Esophagus muscularis mucosa (tissue), 3 donors: Measurements from ENCODE around the gene IL32.

Experiments used
- EP300 ChIP-seq: sonication (generic); formaldehyde crosslinking; IDR thresholded peaks from one replicate; pipeline ENCODE4 v1.6.1; 2017; ENCODE audit warnings: antibody characterized with exemption
- TF ChIP-seq, protein P1 (sequence below), 3 experiments: fragments of 200-600 bp in 2 of 3; fragments of 450-650 bp in 1 of 3; sonication (generic) in 2 of 3; IDR thresholded peaks; one replicate each; pipeline ENCODE4 v1.5.1; 2017 to 2019; ENCODE audit warnings: antibody characterized with exemption in 3 of 3, mild to moderate bottlenecking in 2 of 3, moderate library complexity in 1 of 3

DNA sequence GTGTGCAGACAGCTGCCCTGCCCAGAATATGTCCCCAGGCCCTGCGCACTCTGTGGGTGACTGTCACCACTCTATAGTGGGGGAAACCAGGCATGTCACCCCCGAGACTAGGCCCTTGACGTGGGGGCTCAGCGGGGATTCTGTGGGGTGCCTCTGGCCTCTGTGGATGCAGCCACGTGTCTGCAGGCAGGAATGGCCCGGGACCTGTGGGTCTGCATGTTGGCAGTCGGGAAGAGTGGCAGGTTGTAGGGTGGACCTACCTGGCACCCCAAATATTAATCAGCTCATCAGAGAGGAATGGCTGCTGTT, 954 bp downstream of the IL32 start:
- TF ChIP-seq EP300: no peak
- TF ChIP-seq, protein P1, sequence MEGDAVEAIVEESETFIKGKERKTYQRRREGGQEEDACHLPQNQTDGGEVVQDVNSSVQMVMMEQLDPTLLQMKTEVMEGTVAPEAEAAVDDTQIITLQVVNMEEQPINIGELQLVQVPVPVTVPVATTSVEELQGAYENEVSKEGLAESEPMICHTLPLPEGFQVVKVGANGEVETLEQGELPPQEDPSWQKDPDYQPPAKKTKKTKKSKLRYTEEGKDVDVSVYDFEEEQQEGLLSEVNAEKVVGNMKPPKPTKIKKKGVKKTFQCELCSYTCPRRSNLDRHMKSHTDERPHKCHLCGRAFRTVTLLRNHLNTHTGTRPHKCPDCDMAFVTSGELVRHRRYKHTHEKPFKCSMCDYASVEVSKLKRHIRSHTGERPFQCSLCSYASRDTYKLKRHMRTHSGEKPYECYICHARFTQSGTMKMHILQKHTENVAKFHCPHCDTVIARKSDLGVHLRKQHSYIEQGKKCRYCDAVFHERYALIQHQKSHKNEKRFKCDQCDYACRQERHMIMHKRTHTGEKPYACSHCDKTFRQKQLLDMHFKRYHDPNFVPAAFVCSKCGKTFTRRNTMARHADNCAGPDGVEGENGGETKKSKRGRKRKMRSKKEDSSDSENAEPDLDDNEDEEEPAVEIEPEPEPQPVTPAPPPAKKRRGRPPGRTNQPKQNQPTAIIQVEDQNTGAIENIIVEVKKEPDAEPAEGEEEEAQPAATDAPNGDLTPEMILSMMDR (IDR thresholded peaks at IDR 0.05): no peak
